Measurements from ENCODE around the gene NKD1.

DNA sequence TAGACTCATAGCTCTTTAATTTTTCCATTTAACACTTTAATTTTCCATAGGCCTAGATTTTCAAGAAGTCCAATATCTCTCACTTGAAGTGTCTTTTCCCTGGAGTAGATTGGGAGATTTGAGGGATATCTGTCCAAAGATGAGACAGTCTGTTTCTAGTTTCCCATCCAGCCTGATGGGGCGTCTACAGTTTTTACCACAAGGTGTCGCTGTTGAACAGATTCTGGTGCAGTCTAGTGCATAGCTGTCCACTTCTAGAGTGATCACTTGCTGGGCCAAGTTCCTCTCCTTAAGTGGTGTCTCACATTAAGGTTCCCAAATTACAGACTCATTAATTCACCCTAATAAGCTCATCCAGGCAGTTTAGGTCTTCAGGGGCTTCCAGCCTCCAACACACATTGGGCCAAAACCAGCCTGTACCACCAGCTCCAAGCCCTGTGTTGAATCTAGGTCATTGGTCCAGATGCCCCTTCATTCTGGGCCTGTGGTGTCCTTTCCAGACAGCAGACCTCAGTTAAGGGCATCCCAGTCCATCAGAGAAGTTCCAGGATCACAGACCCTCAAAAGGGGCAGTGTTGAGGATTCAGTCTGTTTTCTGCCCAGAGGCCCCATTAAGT lies 123.6 kb downstream of the NKD1 start:
- TF ChIP-seq, protein P1, sequence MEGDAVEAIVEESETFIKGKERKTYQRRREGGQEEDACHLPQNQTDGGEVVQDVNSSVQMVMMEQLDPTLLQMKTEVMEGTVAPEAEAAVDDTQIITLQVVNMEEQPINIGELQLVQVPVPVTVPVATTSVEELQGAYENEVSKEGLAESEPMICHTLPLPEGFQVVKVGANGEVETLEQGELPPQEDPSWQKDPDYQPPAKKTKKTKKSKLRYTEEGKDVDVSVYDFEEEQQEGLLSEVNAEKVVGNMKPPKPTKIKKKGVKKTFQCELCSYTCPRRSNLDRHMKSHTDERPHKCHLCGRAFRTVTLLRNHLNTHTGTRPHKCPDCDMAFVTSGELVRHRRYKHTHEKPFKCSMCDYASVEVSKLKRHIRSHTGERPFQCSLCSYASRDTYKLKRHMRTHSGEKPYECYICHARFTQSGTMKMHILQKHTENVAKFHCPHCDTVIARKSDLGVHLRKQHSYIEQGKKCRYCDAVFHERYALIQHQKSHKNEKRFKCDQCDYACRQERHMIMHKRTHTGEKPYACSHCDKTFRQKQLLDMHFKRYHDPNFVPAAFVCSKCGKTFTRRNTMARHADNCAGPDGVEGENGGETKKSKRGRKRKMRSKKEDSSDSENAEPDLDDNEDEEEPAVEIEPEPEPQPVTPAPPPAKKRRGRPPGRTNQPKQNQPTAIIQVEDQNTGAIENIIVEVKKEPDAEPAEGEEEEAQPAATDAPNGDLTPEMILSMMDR (IDR thresholded peaks at IDR 0.05; ENCODE audit: low read depth, low read length) = peak; percentile 76
- no peak for TF ChIP-seq EZH2phosphoT487 (IDR thresholded peaks at IDR 0.05; ENCODE audit: low read depth)
